Measurements from ENCODE around the gene MIDN.
"Not testable (repeated sequence)": the region's sequence is repeated elsewhere in the genome, so short reads cannot be mapped to it uniquely, and the experiment has no call there.

The MIDN gene

DNA sequence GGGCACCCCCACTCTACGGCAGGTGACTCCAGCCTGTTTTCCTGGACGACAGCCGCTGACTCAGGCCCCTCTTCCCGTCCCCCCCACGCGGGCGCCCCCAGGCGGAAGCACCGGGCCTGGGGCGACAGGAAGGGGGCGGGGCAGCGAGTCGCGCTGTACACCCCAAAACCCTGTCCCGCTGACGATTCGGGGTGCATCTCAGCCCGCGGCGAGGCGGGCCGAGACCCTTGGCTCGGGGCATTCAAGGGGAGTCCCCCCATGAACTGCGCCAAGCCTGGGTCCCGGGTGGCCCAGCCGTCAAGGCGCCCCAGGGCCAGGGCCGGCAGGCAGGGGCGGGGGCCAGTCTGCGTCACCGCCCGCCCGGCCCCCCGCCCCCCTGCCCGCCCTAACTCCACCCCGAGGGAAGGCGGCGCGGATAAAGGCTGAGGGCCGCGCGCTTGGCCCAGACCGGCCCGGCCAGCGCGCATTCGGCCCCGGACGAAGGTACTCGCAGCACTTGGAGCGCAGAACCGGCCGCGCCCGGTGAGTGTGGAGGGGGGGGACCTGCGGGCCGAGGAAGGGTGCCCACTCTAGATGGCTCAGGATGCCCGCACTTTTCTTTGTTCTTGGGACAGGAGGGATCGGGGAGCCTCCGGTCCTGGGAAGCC lies at the start of gene MIDN:
Gene MIDN (plus strand): TSS at position 445 of the 647 bp plus-strand sequence. CDS start 1,714 bp downstream, outside the sequence.
- FAIRE-seq, result no peak

GRCh38 chr19:1199531-1199930 lies 48.9 kb upstream of the MIDN start:
- no peak for FAIRE-seq

DNA sequence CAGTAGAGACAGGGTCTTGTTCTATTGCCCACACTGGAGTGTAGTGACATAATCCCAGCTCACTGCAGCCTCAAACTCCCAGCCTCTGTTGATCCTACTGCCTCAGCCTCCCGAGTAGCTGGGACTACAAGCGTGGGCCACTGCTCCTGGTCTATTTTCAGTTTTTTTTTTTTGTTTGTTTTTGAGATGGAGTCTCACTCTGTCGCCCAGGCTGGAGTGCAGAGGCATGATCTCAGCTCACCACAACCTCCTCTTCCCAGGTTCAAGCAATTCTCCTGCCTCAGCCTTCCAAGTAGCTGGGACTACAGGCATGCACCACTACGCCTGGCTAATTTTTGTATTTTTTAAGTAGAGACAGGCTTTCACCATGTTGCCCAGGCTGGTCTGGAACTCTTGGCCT lies 47.8 kb upstream of the MIDN start:
- not testable (repeated sequence) for FAIRE-seq

DNA sequence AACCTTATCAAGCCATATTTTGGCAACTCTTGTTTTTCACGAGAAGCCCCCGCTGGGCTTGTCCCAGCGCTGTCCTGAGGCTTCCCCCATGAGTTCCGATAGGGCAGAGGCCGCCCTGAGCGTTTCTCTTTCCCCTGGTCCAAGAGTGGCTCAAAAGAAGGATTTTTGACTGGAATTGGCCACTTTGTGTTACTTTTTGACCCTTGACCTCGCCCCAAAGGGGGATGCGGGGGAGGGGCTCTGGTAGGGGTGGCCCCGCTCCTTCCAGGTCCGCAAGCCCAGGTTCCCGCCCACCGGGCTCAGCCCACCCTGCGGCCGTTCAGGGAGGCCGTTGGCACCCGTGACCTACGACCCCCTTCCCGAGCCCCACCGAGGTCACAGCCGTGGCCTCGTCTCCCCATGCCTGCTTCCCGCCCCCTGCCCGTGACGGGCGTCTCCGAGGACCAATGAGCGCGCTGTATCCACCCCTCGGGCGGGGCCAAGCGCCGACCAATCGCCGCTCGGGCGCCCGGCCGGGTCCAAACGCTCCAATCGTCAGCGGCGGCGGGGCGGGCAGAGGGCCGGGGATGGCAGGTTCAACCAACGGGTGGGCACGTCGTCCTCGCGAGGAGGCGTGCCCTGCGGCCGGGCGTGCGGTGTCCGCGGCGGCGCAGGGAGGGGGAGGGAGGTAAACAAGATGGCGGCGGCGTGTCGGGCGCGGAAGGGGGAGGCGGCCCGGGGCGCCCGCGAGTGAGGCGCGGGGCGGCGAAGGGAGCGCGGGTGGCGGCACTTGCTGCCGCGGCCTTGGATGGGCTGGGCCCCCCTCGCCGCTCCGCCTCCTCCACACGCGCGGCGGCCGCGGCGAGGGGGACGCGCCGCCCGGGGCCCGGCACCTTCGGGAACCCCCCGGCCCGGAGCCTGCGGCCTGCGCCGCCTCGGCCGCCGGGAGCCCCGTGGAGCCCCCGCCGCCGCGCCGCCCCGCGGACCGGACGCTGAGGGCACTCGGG lies 43.0 kb upstream of the MIDN start, which contains the start of gene STK11:
Gene STK11 (plus strand): TSS at position 665 of the 986 bp plus-strand sequence. CDS start 1,136 bp downstream, outside the sequence.
- FAIRE-seq, result no peak

GRCh38 chr19:1206150-1206863 lies 42.1 kb upstream of the MIDN start:
- FAIRE-seq, result no peak

- FAIRE-seq, result no peak
Measured at GRCh38 chr19:1206864-1207450, 41.4 kb upstream of the MIDN start.

DNA sequence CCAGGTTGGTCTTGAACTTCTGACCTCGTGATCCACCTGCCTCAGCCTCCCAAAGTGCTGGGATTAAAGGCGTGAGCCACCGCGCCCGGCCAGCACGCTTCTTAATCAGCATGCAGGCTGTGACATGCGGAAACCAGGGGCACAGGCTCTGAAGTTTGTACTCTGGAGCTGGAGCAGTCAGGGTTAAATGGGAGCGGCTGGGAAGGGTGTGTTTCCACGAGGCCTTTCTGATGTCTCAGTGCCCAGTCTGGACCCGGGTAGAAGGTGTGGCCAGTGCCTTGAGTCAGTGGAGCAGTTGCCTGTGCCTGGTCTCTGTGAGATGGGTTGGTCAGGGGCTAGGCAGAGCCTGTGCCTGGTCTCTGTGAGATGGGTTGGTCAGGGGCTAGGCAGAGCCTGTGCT lies 39.6 kb upstream of the MIDN start:
- not testable (repeated sequence) for FAIRE-seq

GRCh38 chr19:1210227-1210538 lies 38.2 kb upstream of the MIDN start:
- FAIRE-seq, result no peak

DNA sequence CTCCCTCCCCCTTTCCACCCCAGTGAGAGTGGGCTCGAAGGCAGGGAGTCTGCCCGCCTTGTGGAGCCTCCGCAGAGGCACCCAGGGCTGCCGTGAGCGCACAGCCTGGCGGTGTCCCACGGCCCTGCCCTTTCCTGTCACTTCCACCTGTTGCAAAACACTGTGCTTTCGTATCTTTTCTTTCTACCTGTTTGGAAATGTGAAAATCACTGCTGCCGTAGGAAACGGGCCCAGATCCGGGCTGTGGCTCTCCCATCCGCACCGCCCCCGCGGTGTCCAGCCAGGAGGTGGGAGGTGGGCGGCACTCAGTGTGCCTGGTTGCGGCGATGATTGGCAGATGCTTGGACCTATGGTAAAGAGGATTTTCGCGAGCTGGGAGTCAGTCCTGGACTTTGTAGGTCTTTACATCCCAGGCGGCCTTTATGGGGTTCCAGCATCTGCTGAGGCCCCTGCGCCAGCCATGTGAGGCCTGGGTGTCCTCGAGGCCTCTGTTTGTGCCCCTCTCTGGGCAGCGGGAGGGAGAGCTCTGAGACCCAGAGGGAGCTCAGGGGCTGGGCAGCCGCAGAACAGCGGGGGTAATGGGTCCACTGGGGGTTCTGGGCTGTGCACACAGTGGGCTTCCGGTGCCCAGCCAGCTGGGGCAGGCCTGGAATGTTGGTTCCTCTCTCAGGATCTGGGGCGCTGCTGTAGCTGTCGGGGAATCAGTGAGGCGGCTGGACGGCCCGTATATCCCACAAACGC lies 36.7 kb upstream of the MIDN start:
- FAIRE-seq, result no peak

- no peak for FAIRE-seq
Measured at GRCh38 chr19:1213391-1214286, 34.7 kb upstream of the MIDN start.

GRCh38 chr19:1214299-1214861 lies 34.0 kb upstream of the MIDN start:
- no peak for FAIRE-seq

- FAIRE-seq, result no peak
Measured at GRCh38 chr19:1214862-1215731, 33.3 kb upstream of the MIDN start.

GRCh38 chr19:1216756-1217155 lies 31.6 kb upstream of the MIDN start:
- no peak for FAIRE-seq

GRCh38 chr19:1217366-1217765 lies 31.0 kb upstream of the MIDN start:
- FAIRE-seq, result no peak

DNA sequence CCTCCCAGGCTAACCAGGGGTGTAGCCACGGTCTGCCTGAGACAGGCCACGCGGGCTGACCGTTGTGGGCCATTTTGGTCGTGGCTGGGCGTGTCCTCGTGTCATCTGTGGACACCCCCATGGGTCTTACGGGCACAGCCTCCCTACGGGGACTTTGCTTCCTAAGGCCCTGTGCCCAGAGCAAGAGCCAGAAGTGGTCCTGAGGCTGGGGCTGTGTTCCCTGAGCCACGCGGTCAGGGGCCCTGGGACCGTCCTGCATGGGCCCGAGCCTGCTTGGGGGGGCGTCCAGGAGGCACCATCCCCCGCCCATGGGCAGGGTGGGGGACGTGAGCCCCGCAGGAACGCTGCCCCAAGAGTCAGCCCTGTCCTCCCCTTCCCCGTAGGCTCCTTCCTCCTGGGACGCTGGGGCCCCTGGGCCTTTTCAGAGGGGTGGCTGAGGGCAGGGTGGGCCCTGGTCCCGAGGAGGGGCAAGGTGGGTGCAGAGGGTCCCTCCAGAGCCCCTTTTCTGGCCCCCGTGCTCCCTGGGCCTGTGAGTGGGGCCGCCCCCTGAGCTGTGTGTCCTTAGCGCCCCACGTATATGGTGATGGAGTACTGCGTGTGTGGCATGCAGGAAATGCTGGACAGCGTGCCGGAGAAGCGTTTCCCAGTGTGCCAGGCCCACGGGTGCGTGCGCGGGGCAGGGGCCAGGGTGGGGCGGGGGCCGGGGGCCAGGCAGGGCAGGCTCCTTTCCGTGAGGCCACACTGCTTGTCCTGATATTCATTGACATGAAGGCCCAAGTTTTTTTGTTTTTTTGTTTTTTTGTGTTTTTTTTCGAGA lies 29.4 kb upstream of the MIDN start:
- no peak for FAIRE-seq

DNA sequence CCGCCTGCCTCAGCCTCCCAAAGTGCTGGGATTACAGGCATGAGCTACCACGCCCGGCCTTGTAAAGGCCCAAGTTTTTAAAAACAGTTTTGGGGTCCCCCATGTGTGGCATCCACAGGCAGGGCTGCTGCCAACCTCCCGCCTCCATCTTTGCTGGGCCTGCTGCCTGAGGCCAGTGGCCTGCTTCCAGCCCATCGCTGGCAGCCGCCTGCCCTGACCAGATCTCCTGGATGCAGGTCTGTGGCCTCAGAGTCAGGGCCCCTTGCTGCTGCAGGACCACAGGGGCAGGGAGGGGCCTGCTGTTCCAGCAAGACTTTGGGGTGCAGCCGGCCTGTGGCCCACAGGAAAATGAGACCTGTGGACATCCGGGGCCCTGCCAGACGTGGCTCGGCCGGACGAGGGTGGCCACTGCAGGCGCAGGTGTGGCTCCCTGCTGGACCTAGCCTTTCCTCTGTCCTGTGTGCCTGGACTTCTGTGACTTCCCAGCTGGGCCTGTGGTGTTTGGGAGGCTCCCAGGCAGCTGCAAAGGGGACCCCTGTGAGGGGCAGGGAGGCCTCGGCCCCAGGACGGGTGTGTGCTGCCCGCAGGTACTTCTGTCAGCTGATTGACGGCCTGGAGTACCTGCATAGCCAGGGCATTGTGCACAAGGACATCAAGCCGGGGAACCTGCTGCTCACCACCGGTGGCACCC lies 28.5 kb upstream of the MIDN start:
- no peak for FAIRE-seq

GRCh38 chr19:1220477-1220930 lies 27.9 kb upstream of the MIDN start:
- FAIRE-seq, result no peak
